ENCODE results near the gene MORC3. TPM values are rescaled to one million over a fixed set of nuclear protein-coding genes. Genes with fewer than 3 reads are reported as not detected.
"Not testable (repeated sequence)": the region's sequence is repeated elsewhere in the genome, so short reads cannot be mapped to it uniquely, and the experiment has no call there.

The MORC3 gene
- total and polyA plus RNA-seq, 12 donors, result 5.5 to 21.2 (median 16.0) TPM

DNA sequence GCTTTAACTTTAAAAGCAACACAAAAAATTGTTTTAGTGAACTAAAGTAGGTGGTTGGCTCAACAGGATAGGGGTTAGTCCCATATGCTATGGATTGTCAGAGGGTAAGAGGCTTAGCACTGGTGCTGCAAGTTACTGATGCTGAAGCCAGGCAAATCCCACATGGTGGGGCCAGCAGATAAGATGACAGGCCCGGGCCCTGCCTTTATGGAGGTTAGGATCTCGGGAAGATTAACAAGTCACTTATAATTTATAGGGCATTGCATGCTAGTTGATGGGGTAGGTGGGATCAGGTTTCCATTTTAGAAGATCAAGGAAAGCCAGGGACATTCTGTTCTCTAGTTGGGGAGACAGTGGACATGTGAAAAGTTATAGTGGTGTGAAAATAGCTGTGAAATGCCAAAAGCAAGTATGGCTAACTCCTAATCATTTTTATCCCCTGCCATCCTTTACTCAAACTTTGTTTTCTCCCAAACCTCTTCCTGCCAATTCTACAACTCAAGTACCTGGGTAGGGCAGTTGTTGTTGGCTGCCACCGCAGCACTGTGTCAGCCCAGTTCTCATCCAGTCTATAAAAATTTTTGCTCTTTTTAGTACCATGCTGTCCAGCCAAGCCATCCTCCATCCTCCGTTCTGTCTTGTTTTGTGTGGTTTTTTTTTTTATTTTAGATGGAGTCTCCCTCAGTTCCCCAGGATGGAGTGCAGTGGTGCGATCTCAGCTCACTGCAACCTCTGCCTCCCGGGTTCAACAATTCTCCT, 75.5 kb downstream of the MORC3 start:
- Histone ChIP-seq H3K36me3 (peaks cover 0 to 23% (median 0%) of the 10 kb centered on the region in 9 donors), H3K4me3 (no peak overlapping the region), H3K27ac (no peak overlapping the region), H3K4me1 (no peaks in the 10 kb centered on the region), H3K27me3 (no peaks in the 10 kb centered on the region), H3K9me3 (no peaks in the 10 kb centered on the region)
- ATAC-seq, result no peak
- DNase-seq, result no peak
- intact Hi-C loops (cut with DNase I), result no loop called here
- TF ChIP-seq, protein P1, sequence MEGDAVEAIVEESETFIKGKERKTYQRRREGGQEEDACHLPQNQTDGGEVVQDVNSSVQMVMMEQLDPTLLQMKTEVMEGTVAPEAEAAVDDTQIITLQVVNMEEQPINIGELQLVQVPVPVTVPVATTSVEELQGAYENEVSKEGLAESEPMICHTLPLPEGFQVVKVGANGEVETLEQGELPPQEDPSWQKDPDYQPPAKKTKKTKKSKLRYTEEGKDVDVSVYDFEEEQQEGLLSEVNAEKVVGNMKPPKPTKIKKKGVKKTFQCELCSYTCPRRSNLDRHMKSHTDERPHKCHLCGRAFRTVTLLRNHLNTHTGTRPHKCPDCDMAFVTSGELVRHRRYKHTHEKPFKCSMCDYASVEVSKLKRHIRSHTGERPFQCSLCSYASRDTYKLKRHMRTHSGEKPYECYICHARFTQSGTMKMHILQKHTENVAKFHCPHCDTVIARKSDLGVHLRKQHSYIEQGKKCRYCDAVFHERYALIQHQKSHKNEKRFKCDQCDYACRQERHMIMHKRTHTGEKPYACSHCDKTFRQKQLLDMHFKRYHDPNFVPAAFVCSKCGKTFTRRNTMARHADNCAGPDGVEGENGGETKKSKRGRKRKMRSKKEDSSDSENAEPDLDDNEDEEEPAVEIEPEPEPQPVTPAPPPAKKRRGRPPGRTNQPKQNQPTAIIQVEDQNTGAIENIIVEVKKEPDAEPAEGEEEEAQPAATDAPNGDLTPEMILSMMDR (IDR thresholded peaks at IDR 0.05), result no peak
- 94 to 96% methylated on average over 6 of the region's 6 CpGs for WGBS, 2 donors

DNA sequence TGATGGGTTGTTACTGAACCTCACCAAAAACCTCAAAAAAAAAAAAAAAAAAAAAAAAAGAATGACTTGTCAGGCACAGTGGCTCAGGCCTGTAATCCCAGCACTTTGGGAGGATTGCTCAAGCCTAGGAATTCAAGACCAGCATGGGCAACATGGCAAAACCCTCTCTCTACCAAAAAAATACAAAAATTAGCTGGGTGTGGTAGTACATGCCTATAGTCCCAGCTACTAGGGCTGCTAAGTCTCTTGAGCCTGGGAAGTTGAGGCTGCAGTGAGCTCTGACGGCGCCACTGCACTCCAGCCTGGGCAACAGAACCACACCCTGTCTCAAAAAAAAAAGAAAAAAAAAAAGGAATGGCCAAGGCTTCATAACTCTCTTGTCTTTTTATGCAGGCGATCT, 76.3 kb downstream of the MORC3 start:
- no peaks in the 10 kb centered on the region for H3K27me3 ChIP-seq
- H3K27ac ChIP-seq, result no peak overlapping the region
- no peak overlapping the region for H3K4me3 ChIP-seq
- TF ChIP-seq, protein P1 (IDR thresholded peaks at IDR 0.05), result no peak
- DNase-seq, result no peak
- ATAC-seq, result no peak
- WGBS, 2 donors, result 91 to 96% methylated on average over 3 of the region's 3 CpGs
- intact Hi-C loops (cut with DNase I), result no loop called here
- no peaks in the 10 kb centered on the region for H3K9me3 ChIP-seq
- H3K4me1 ChIP-seq, result no peaks in the 10 kb centered on the region
- H3K36me3 ChIP-seq, result peaks cover 0 to 28% (median 0%) of the 10 kb centered on the region in 9 donors

DNA sequence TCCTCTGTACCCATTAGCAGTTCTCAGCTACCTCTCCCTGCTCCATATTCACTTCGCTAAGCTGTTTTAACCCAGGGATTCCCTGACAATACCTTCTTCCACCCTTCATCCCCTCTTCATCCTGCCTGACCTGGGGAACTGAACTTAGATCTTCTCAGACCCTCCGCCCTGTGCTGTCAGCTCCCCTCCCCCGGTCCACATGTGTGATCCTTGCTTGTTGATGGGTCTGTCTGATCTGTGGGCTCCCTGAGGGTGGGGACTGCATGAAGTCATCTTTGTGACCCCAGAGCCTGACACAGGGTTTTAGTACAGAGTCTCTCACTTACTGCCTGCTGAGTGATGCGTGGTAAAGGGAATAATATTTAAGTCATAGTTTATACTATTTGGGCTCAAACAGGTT, 77.0 kb downstream of the MORC3 start:
- Histone ChIP-seq H3K4me3 (no peak overlapping the region), H3K27ac (no peak overlapping the region), H3K36me3 (peaks cover 0 to 27% (median 0%) of the 10 kb centered on the region in 9 donors), H3K4me1 (no peaks in the 10 kb centered on the region), H3K9me3 (no peaks in the 10 kb centered on the region), H3K27me3 (no peaks in the 10 kb centered on the region)
- ATAC-seq (no peak), DNase-seq (no peak)
- TF ChIP-seq, protein P1 (IDR thresholded peaks at IDR 0.05), result no peak
- 89 to 90% methylated on average over 4 of the region's 4 CpGs for WGBS, 2 donors
- intact Hi-C loops (cut with DNase I), result no loop called here

GRCh38 chr21:36397606-36398005, 77.6 kb downstream of the MORC3 start:
- intact Hi-C loops (cut with DNase I), result no loop called here
- no peak for ATAC-seq
- Histone ChIP-seq H3K4me1 (no peaks in the 10 kb centered on the region), H3K27ac (no peak overlapping the region), H3K9me3 (no peaks in the 10 kb centered on the region), H3K4me3 (no peak overlapping the region), H3K27me3 (no peaks in the 10 kb centered on the region), H3K36me3 (peaks cover 0 to 30% (median 0%) of the 10 kb centered on the region in 9 donors)
- WGBS, 2 donors, result 90 to 94% methylated on average over 5 of the region's 5 CpGs
- no peak for DNase-seq
- TF ChIP-seq, protein P1 (IDR thresholded peaks at IDR 0.05), result no peak

- WGBS, 2 donors, result 97 to 99% methylated on average over 9 of the region's 9 CpGs
- H3K4me1 ChIP-seq; H3K4me3 ChIP-seq; H3K9me3 ChIP-seq; intact Hi-C loops (cut with DNase I); H3K27me3 ChIP-seq; DNase-seq; ATAC-seq; H3K27ac ChIP-seq: not testable (repeated sequence)
- H3K36me3 ChIP-seq, result peaks cover 0 to 32% (median 0%) of the 10 kb centered on the region in 9 donors
Measured at GRCh38 chr21:36399736-36400135, 79.7 kb downstream of the MORC3 start.
